Left lung (tissue), 10 donors: ENCODE results near the gene A2M. TPM values are rescaled to one million over a fixed set of nuclear protein-coding genes. Genes with fewer than 3 reads are reported as not detected.

Experiments used
- ATAC-seq: fragments of 200-7000 bp; cut with Tn5 transposase; one replicate; pipeline ENCODE4 v1.9.1; 2020; ENCODE audit warnings: moderate library complexity
- DNase-seq, 4 donors: peaks; one replicate each; pipeline ENCODE4 v3.0.0-alpha.2; 2013 to 2020
- H3K27ac ChIP-seq, 2 donors: fragments of 200-600 bp; sonication (generic) in 1 of 2; one replicate each; pipeline versions ENCODE4 v1.5.0 to v1.8.0; 2020 to 2021
- H3K27me3 ChIP-seq, 2 donors: fragments of 200-600 bp; sonication (generic) in 1 of 2; one replicate each; pipeline versions ENCODE4 v1.5.0 to v1.8.0; 2020 to 2021
- H3K36me3 ChIP-seq, 2 donors: fragments of 200-600 bp; sonication (generic) in 1 of 2; one replicate each; pipeline versions ENCODE4 v1.5.0 to v1.8.0; 2020 to 2021
- H3K4me1 ChIP-seq, 2 donors: fragments of 200-600 bp; one replicate each; pipeline ENCODE4 v1.8.0; 2021
- H3K4me3 ChIP-seq, 2 donors: fragments of 200-600 bp; sonication (generic) in 1 of 2; one replicate each; pipeline versions ENCODE4 v1.5.0 to v1.8.0; 2020 to 2021; ENCODE audit warnings: mild to moderate bottlenecking in 1 of 2
- H3K9me3 ChIP-seq, 2 donors: fragments of 200-600 bp; sonication (generic) in 1 of 2; one replicate each; pipeline versions ENCODE4 v1.5.0 to v1.8.0; 2020 to 2021
- CTCF ChIP-seq, 2 donors: fragments of 200-600 bp; sonication (generic) in 1 of 2; IDR thresholded peaks; one replicate each; pipeline versions ENCODE4 v1.5.0 to v1.8.0; 2021; ENCODE audit warnings: antibody characterized with exemption in 2 of 2
- intact Hi-C, 2 donors: fragments of 100-400 bp; cut with DNase I; formaldehyde crosslinking; loops; one replicate each; pipeline versions ENCODE4 v1.11.2 to v1.14.2; 2022
- polyA plus RNA-seq, 6 donors: library from polyadenylated mRNA; unstranded; fragments of 120-200 nt; gene quantifications; one replicate each; pipeline ENCODE4 v1.2.1, GENCODE V29; 2013; ENCODE audit not compliant: insufficient read length in 6 of 6
- total RNA-seq, 2 donors: library from RNA; stranded (reverse); fragmentation: NEBNext Ultra II Directional; extraction: Animal tissue kit (Norgen Biotek cat#: 25700); gene quantifications; one replicate each; pipeline ENCODE4 v1.2.1, GENCODE V29; 2021
- donor health status: DM: no; HTN: yes; CAD: no.
- donor health status: DM: no; HTN: no; CAD: no.

A2M gene
- total and polyA plus RNA-seq, 8 donors: 814 to 2,660 (median 2,105) TPM

GRCh38 chr12:9077152-9078031, 38.3 kb downstream of the A2M start:
- Histone ChIP-seq H3K27ac (no peak overlapping the region), H3K36me3 (peaks cover 0 to 72% of the 10 kb centered on the region in 2 donors), H3K27me3 (no peaks in the 10 kb centered on the region), H3K4me1 (no peaks in the 10 kb centered on the region), H3K9me3 (peaks cover 0 to 2% of the 10 kb centered on the region in 2 donors), H3K4me3 (no peak overlapping the region)
- DNase-seq (no peak), ATAC-seq (no peak)
- TF ChIP-seq CTCF (IDR thresholded peaks at IDR 0.05): no peak
- intact Hi-C loops: no loop called here

DNA sequence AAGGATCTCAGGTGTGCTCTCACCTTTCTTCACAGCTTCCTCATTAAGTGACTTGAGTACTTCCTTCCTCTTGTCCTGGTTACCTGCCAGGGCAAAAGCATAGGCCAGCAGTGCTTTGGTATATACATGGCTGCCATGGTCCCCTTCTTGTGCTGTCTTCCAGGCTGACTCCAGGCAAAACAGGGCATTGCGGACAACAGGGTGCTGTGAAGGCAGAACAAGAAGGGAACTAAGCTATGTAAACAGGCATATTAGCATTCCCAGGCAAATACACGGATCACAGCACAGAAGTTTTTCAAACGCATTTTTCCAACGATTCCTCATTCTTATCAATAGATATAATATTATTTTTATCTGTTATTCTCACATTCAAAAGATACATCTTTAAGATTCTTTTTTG, 39.0 kb downstream of the A2M start:
- no peak overlapping the region for H3K27ac ChIP-seq
- H3K36me3 ChIP-seq: peaks cover 0 to 72% of the 10 kb centered on the region in 2 donors

GRCh38 chr12:9075138-9075535, 40.6 kb downstream of the A2M start:
- TF ChIP-seq CTCF (IDR thresholded peaks at IDR 0.05): no peak
- DNase-seq (no peak), ATAC-seq (no peak)
- Histone ChIP-seq H3K36me3 (peaks cover 0 to 88% of the 10 kb centered on the region in 2 donors), H3K4me3 (no peak overlapping the region), H3K27ac (no peak overlapping the region), H3K27me3 (no peaks in the 10 kb centered on the region), H3K9me3 (no peaks in the 10 kb centered on the region), H3K4me1 (no peaks in the 10 kb centered on the region)
- intact Hi-C loops: no loop called here

More for the DNA sequence above, 39.0 kb downstream of the A2M start:
- ATAC-seq (no peak), DNase-seq (no peak)
- TF ChIP-seq CTCF (IDR thresholded peaks at IDR 0.05): no peak
- Histone ChIP-seq H3K4me3 (no peak overlapping the region), H3K4me1 (no peaks in the 10 kb centered on the region), H3K27me3 (no peaks in the 10 kb centered on the region), H3K9me3 (peaks cover 0 to 1% of the 10 kb centered on the region in 2 donors)
- intact Hi-C loops: no loop called here

- H3K27me3 ChIP-seq: no peaks in the 10 kb centered on the region
- intact Hi-C loops: no loop called here
- H3K36me3 ChIP-seq: peaks cover 0 to 89% of the 10 kb centered on the region in 2 donors
- no peak for TF ChIP-seq CTCF (IDR thresholded peaks at IDR 0.05)
- H3K4me1 ChIP-seq: no peaks in the 10 kb centered on the region
- DNase-seq (no peak), ATAC-seq (no peak)
- no peaks in the 10 kb centered on the region for H3K9me3 ChIP-seq
- H3K27ac ChIP-seq: no peak overlapping the region
- no peak overlapping the region for H3K4me3 ChIP-seq
Observed at GRCh38 chr12:9074484-9075137, 41.1 kb downstream of the A2M start.

DNA sequence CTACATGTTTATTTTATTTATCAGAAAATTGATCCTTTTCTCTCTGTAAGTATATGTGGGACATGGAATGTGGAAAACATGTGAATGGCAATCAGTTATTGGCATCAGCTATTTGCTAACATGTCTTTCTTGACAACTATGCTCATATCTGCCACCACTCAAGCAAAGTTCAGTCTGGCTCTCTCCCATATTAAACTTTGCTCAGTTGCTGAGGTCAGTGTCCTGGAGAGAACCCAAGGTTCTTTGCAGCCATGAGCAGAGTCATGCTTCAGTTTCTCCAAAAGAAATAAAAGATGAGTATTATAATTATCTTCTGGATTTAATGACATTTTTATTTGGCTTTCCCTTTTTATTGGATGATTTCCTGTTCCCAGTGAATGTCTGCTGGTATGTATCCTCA, 42.6 kb downstream of the A2M start:
- Histone ChIP-seq H3K9me3 (no peaks in the 10 kb centered on the region), H3K4me3 (no peak overlapping the region), H3K36me3 (peaks cover 0 to 89% of the 10 kb centered on the region in 2 donors), H3K4me1 (no peaks in the 10 kb centered on the region), H3K27ac (no peak overlapping the region), H3K27me3 (no peaks in the 10 kb centered on the region)
- intact Hi-C loops: no loop called here
- no peak for DNase-seq
- no peak for ATAC-seq
- no peak for TF ChIP-seq CTCF (IDR thresholded peaks at IDR 0.05)
